ENCODE data around the gene ELMO3. TPM values are rescaled to one million over a fixed set of nuclear protein-coding genes. Genes with fewer than 3 reads are reported as not detected.

Gene ELMO3
- total RNA-seq, 4 donors from 2014 or later = 30.1 to 35.9 (median 32.9) TPM

GRCh38 chr16:67206129-67206837, 7.4 kb downstream of the ELMO3 start:
- Histone ChIP-seq H3K36me3 (peaks cover 26 to 50% (median 28%) of the 10 kb centered on the region in 3 donors), H3K27ac (no peak overlapping the region), H3K27me3 (no peaks in the 10 kb centered on the region), H3K4me3 (no peak overlapping the region), H3K4me1 (peaks cover 0 to 19% (median 0%) of the 10 kb centered on the region in 3 donors), H3K9me3 (no peaks in the 10 kb centered on the region)
- WGBS, 2 donors = 86 to 88% methylated on average over 6 to 7 of the region's 8 CpGs
- DNase-seq = no peak
- no peak for TF ChIP-seq POLR2A (IDR thresholded peaks at IDR 0.05)
- TF ChIP-seq, protein P1, sequence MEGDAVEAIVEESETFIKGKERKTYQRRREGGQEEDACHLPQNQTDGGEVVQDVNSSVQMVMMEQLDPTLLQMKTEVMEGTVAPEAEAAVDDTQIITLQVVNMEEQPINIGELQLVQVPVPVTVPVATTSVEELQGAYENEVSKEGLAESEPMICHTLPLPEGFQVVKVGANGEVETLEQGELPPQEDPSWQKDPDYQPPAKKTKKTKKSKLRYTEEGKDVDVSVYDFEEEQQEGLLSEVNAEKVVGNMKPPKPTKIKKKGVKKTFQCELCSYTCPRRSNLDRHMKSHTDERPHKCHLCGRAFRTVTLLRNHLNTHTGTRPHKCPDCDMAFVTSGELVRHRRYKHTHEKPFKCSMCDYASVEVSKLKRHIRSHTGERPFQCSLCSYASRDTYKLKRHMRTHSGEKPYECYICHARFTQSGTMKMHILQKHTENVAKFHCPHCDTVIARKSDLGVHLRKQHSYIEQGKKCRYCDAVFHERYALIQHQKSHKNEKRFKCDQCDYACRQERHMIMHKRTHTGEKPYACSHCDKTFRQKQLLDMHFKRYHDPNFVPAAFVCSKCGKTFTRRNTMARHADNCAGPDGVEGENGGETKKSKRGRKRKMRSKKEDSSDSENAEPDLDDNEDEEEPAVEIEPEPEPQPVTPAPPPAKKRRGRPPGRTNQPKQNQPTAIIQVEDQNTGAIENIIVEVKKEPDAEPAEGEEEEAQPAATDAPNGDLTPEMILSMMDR (IDR thresholded peaks at IDR 0.05) = no peak
- intact Hi-C loops (cut with DNase I) = no loop called here

- Histone ChIP-seq H3K36me3 (peaks cover 20 to 45% (median 24%) of the 10 kb centered on the region in 3 donors), H3K27ac (no peak overlapping the region), H3K27me3 (no peaks in the 10 kb centered on the region), H3K9me3 (no peaks in the 10 kb centered on the region), H3K4me1 (peaks cover 0 to 19% (median 0%) of the 10 kb centered on the region in 3 donors), H3K4me3 (no peak overlapping the region)
- intact Hi-C loops (cut with DNase I) = no loop called here
- no peak for DNase-seq
- 65 to 70% methylated on average over 2 of the region's 3 CpGs for WGBS, 2 donors
- TF ChIP-seq, protein P1 (IDR thresholded peaks at IDR 0.05) = no peak
- TF ChIP-seq POLR2A (IDR thresholded peaks at IDR 0.05) = no peak
These were observed 7.9 kb downstream of the ELMO3 start for GRCh38 chr16:67206838-67207248.

DNA sequence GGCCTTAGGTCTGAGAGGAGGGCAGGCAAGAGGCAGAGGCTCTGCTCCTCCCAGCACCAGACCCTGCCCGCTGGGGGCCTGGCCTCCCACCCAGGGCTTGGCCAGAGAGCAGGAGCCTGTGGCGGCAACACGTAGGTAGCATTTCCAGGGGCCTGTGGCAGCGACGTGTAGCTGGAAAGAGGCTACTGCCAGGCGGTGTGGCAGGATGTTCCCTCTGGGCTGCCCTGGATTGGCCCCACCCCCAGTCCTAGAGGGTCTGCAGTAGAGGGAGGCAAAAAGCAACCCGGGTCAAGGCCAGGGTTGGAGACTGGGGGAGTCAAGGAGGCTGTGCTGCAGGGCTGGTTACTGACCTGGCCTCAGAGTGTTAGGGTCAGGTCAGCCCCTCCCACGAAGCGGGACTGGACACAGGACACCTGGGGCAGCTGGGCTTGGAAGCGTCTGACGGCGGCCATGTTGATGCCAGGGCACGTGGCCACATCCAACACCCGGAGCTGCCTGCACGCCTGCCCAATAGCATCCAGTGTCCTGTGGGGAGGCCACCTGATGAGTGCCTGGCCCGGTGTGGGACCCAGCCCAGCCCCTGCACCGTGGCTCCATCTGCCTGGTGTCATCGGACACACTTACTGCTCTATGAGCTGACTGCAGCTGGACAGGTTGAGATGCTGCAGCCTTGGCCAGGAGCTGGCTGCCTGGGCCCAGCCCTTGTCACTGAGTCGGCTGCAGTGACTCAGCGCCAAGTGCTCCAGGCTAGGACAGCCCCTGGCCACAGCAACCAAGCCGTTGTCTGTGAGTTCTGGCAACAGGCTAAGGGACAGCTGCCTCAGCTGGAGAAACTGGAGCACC, 8.5 kb downstream of the ELMO3 start:
- H3K4me3 ChIP-seq = no peak overlapping the region
- peaks cover 0 to 19% (median 0%) of the 10 kb centered on the region in 3 donors for H3K4me1 ChIP-seq
- H3K27me3 ChIP-seq = no peaks in the 10 kb centered on the region
- DNase-seq = no peak
- intact Hi-C loops (cut with DNase I) = no loop called here
- 32 to 39% methylated on average over 4 to 5 of the region's 21 CpGs for WGBS, 2 donors
- H3K36me3 ChIP-seq = peaks cover 14 to 38% (median 19%) of the 10 kb centered on the region in 3 donors
- no peak overlapping the region for H3K27ac ChIP-seq
- TF ChIP-seq POLR2A (IDR thresholded peaks at IDR 0.05) = no peak
- TF ChIP-seq, protein P1 (IDR thresholded peaks at IDR 0.05) = no peak
- no peaks in the 10 kb centered on the region for H3K9me3 ChIP-seq

DNA sequence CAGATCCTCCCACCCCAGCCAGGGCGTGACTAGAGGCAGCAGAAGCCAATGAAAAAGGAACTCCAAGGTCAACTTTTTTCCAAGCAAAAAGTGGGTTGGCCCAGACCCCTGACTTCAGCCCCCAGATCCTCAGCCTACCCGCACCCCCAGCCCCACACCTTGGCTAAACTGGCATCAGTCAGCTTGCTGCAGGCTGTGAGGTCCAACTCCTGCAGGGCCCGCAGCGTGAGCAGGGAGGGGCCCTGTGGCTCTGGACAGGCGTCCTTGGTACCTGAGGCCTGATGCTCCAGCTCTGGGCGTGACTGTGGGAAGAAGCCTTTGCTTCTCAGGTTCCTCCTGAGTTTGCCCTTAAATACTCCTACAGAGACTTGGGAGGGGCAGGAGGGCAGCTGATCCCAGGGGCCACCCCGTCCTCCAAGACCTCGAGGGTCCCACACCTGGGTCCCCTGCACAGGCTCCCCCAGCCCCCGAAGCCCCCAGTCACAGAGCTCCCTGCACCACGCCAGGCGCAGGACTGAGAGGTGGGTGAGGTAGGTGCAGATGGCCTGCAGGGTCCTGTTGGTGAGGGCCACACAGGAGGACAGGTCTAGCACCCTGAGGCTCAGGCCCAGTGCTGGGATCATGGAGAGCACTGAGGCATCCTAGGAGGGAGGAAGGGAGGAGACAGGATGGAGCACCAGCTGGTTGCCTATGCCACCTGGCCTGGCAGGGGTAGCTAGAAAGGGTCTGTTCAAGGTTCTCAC, 9.4 kb downstream of the ELMO3 start:
- DNase-seq = no peak
- H3K27me3 ChIP-seq = no peaks in the 10 kb centered on the region
- H3K27ac ChIP-seq = no peak overlapping the region
- peaks cover 5 to 30% (median 10%) of the 10 kb centered on the region in 3 donors for H3K36me3 ChIP-seq
- peaks cover 0 to 27% (median 5%) of the 10 kb centered on the region in 3 donors for H3K4me1 ChIP-seq
- intact Hi-C loops (cut with DNase I) = no loop called here
- no peaks in the 10 kb centered on the region for H3K9me3 ChIP-seq
- H3K4me3 ChIP-seq = no peak overlapping the region
- WGBS, 2 donors = 75 to 85% methylated on average over 4 to 5 of the region's 11 CpGs
- TF ChIP-seq, protein P1 (IDR thresholded peaks at IDR 0.05) = no peak
- no peak for TF ChIP-seq POLR2A (IDR thresholded peaks at IDR 0.05)

Data from esophagus squamous epithelium (tissue), 5 donors.